ENCODE measurements around the gene NAT14. TPM values are rescaled to one million over a fixed set of nuclear protein-coding genes. Genes with fewer than 3 reads are reported as not detected.

NAT14 gene
- total and polyA plus RNA-seq, 2 of the 8 experiments (the other 6 are each of a cell fraction or from before 2014, with no cell fraction given), result 47.1 to 71.2 TPM

DNA sequence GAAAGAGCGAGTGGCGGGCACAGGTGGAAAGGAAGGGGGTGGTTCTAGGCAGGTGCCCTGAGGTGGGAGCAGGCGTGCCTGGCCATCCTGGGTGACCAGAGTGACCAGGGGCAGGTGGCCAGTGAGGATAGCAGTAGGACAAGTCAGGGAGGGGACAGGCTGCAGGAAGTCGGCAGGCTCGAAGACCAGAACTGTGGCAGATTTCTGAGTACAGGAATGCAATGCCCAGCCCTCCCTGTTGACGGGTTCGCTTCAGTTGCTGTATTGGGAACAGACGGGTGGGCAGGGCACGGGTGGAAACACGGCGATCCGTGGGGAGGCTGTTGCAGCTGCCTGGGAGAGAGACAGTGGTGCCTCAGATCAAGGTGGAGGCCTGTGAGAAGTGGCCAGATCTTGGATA lies 6.6 kb upstream of the NAT14 start:
- CTCF ChIA-PET (ENCODE audit: partially characterized antibody), result interaction anchor here (1.2 to 5.5 kb wide), 5 partner anchors 11 to 177 kb away, joined by 3 to 31 read pairs (median 3); no protein-coding TSS in a partner anchor
- Histone ChIP-seq H4K5ac (ENCODE audit: insufficient read length, low read depth, low read length) (no peak overlapping the region), H2BK20ac (ENCODE audit: low read length) (no peak overlapping the region), H3K27ac (ENCODE audit: low read depth, low read length) (no peak overlapping the region), H3K4me1 (replicated peaks in 1 of 4; ENCODE audit: control insufficient read depth in 3 of 4, insufficient read depth in 4 of 4, low read length in 3 of 4) (peaks cover 0 to 19% (median 10%) of the 10 kb centered on the region in 4 experiments; a peak in 5 of 7 replicates), H4K20me1 (replicated peaks in 1 of 2; ENCODE audit: control insufficient read depth in 1 of 2, insufficient read depth in 2 of 2, low read length in 2 of 2) (peaks cover 0 to 3% of the 10 kb centered on the region in 2 experiments), H3K9me3 (ENCODE audit: insufficient read depth in 2 of 2, low read depth in 1 of 2, low read length in 1 of 2) (no peaks in the 10 kb centered on the region), H3K79me1 (ENCODE audit: low read depth, low read length) (peaks cover 11% of the 10 kb centered on the region), H2AFZ (ENCODE audit: low read length) (no peak overlapping the region), H3K36me3 (ENCODE audit: control insufficient read depth in 2 of 4, insufficient read depth in 4 of 4, low read length in 3 of 4) (peaks cover 0 to 10% (median 0%) of the 10 kb centered on the region in 4 experiments; a peak in 2 of 8 replicates), H3K18ac (ENCODE audit: extremely low read depth, low read length) (no peak overlapping the region), H3K4me3 (ENCODE audit: extremely low read depth in 1 of 4, insufficient read depth in 2 of 4, low read depth in 3 of 4, low read length in 4 of 4) (no peak overlapping the region), H2BK120ac (replicated peaks; ENCODE audit: low read depth, low read length) (no peak overlapping the region), H3K23ac (ENCODE audit: insufficient read length) (no peak overlapping the region), H2AK5ac (ENCODE audit: low read depth, low read length) (no peak overlapping the region), H3K27me3 (replicated peaks in 1 of 4; ENCODE audit: control insufficient read depth in 3 of 4, extremely low read depth in 1 of 4, insufficient read depth in 3 of 4, low read length in 3 of 4) (no peaks in the 10 kb centered on the region; a peak in 2 of 7 replicates), H3K4ac (replicated peaks; ENCODE audit: insufficient read length, low read depth, low read length) (no peak overlapping the region), H3K79me2 (ENCODE audit: control insufficient read depth in 1 of 2, insufficient read depth in 2 of 2, low read length in 2 of 2) (peaks cover 0 to 18% of the 10 kb centered on the region in 2 experiments; a peak in 2 of 4 replicates), H4K91ac (replicated peaks; ENCODE audit: insufficient read length, low read length) (no peak overlapping the region), H2BK5ac (ENCODE audit: low read depth, low read length) (no peak overlapping the region), H4K8ac (ENCODE audit: extremely low read depth, insufficient read depth, low read length) (no peak overlapping the region), H3K14ac (ENCODE audit: insufficient read length) (no peak overlapping the region), H3K23me2 (ENCODE audit: low read depth, low read length) (peaks cover 3% of the 10 kb centered on the region), H3K9ac (replicated peaks in 1 of 4; ENCODE audit: extremely low read depth in 1 of 4, low read depth in 3 of 4, low read length in 3 of 4) (no peak overlapping the region), H3K4me2 (ENCODE audit: insufficient read depth in 1 of 2, low read depth in 2 of 2, low read length in 2 of 2) (no peak overlapping the region; a peak in 1 of 4 replicates), H2BK12ac (ENCODE audit: low read depth, low read length) (peak overlapping the region; percentile 80; the same call in 1 of the 2 replicates), H3K56ac (replicated peaks; ENCODE audit: insufficient read length, low read depth, low read length) (no peak overlapping the region), H2BK15ac (ENCODE audit: low read length) (no peak overlapping the region)
- 94% methylated on average over 12 of the region's 12 CpGs; no CpG with 5 or more reads in 1 of the 2 experiments for WGBS, 2 experiments (ENCODE audit: extremely low coverage in 1 of 2, insufficient coverage in 1 of 2, insufficient read length in 1 of 2, insufficient replicate concordance in 2 of 2, low coverage in 1 of 2, low lambda C conversion rate in 2 of 2, missing lambda C conversion rate in 1 of 2)
- POLR2A ChIA-PET (ENCODE audit: partially characterized antibody), result interaction anchor here (0.6 to 7.6 kb wide), 7 partner anchors 11 to 1637 kb away, joined by 3 to 57 read pairs (median 3); partner anchors contain the start of gene SSC5D
- no peak for DNase-seq (ENCODE audit: low read depth in 1 of 2, low spot score in 2 of 2)
- FAIRE-seq, result no peak
- TF ChIP-seq HDAC2 (IDR thresholded peaks at IDR 0.05; ENCODE audit: borderline replicate concordance in 1 of 2, low read depth in 2 of 2, low read length in 2 of 2), result no peak
